ENCODE results near the gene SOX5. TPM values are rescaled to one million over a fixed set of nuclear protein-coding genes. Genes with fewer than 3 reads are reported as not detected.

The SOX5 gene
- total RNA-seq, 1 experiment from 2014 or later, result 3.1 TPM

- Histone ChIP-seq H3K18ac (ENCODE audit: insufficient read length, low read depth, low read length) (no peak overlapping the region), H3K9ac (ENCODE audit: extremely low read depth, insufficient read length, low read length) (no peak overlapping the region), H3K4me2 (ENCODE audit: insufficient read depth, insufficient read length, low read length) (no peak overlapping the region), H3K23ac (ENCODE audit: insufficient read length, low read depth, low read length) (no peak overlapping the region), H3K79me1 (ENCODE audit: insufficient read depth, low read depth, low read length, poor library complexity, severe bottlenecking) (no peaks in the 10 kb centered on the region), H2BK20ac (ENCODE audit: low read depth, low read length, poor library complexity, severe bottlenecking) (no peak overlapping the region), H3K4ac (ENCODE audit: low read depth, low read length) (no peak overlapping the region), H3K9me3 (ENCODE audit: control insufficient read depth, low read depth, low read length) (no peaks in the 10 kb centered on the region), H3T11ph (ENCODE audit: low read length) (no peak overlapping the region), H3K14ac (ENCODE audit: insufficient read depth, low read length) (no peak overlapping the region), H2AFZ (ENCODE audit: low read length) (no peak overlapping the region), H4K91ac (ENCODE audit: insufficient read length, low read depth, low read length) (no peak overlapping the region), H2BK15ac (ENCODE audit: low read depth, low read length) (no peak overlapping the region), H4K5ac (ENCODE audit: insufficient read length, low read depth, low read length) (no peak overlapping the region), H3K23me2 (ENCODE audit: insufficient read length, low read depth, low read length, poor library complexity, severe bottlenecking) (no peaks in the 10 kb centered on the region), H2BK12ac (ENCODE audit: insufficient read length, low read depth, low read length) (no peak overlapping the region), H2AK5ac (ENCODE audit: insufficient read length, low read length) (no peak overlapping the region), H2BK120ac (ENCODE audit: low read depth, low read length, poor library complexity, severe bottlenecking) (no peak overlapping the region), H3K27ac (ENCODE audit: insufficient read length, low read depth, low read length) (no peak overlapping the region), H4K20me1 (ENCODE audit: control insufficient read depth, insufficient read depth, insufficient read length) (no peaks in the 10 kb centered on the region), H3K79me2 (ENCODE audit: insufficient read depth, low read length) (no peaks in the 10 kb centered on the region), H3K27me3 (ENCODE audit: insufficient read depth, low read length) (no peaks in the 10 kb centered on the region), H4K8ac (replicated peaks; ENCODE audit: insufficient read length, low read depth, low read length) (no peak overlapping the region), H3K4me1 (ENCODE audit: insufficient read depth, low read length) (no peaks in the 10 kb centered on the region), H3K56ac (ENCODE audit: insufficient read length, low read depth, low read length) (no peak overlapping the region), H2BK5ac (ENCODE audit: insufficient read length, low read length) (no peak overlapping the region)
- Mint-ChIP-seq H3K4me1 (no peaks in the 10 kb centered on the region), H3K4me3 (no peak overlapping the region), H3K27me3 (ENCODE audit: low read depth) (no peaks in the 10 kb centered on the region; the same call in 1 of the 2 replicates), H3K9me3 (peaks cover 15 to 16% of the 10 kb centered on the region in 2 experiments), H3K36me3 (ENCODE audit: insufficient read depth in 1 of 3, low read depth in 3 of 3) (peaks cover 2 to 10% (median 6%) of the 10 kb centered on the region in 3 experiments; a peak in 6 of 7 replicates), H3K27ac (no peak overlapping the region)
- DNase-seq, result no peak
- no CpG with 5 or more reads among the region's 2 CpGs for WGBS (ENCODE audit: extremely low coverage, insufficient read length, low lambda C conversion rate)
- TF ChIP-seq, protein P1, sequence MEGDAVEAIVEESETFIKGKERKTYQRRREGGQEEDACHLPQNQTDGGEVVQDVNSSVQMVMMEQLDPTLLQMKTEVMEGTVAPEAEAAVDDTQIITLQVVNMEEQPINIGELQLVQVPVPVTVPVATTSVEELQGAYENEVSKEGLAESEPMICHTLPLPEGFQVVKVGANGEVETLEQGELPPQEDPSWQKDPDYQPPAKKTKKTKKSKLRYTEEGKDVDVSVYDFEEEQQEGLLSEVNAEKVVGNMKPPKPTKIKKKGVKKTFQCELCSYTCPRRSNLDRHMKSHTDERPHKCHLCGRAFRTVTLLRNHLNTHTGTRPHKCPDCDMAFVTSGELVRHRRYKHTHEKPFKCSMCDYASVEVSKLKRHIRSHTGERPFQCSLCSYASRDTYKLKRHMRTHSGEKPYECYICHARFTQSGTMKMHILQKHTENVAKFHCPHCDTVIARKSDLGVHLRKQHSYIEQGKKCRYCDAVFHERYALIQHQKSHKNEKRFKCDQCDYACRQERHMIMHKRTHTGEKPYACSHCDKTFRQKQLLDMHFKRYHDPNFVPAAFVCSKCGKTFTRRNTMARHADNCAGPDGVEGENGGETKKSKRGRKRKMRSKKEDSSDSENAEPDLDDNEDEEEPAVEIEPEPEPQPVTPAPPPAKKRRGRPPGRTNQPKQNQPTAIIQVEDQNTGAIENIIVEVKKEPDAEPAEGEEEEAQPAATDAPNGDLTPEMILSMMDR (conservative IDR thresholded peaks at IDR 0.05), result no peak
Measured at GRCh38 chr12:23484238-23484637, 465.2 kb downstream of the SOX5 start.

All from H9 (cell line).